ENCODE results near the gene FKBP11.
"Not testable (repeated sequence)": the region's sequence is repeated elsewhere in the genome, so short reads cannot be mapped to it uniquely, and the experiment has no call there.

DNA sequence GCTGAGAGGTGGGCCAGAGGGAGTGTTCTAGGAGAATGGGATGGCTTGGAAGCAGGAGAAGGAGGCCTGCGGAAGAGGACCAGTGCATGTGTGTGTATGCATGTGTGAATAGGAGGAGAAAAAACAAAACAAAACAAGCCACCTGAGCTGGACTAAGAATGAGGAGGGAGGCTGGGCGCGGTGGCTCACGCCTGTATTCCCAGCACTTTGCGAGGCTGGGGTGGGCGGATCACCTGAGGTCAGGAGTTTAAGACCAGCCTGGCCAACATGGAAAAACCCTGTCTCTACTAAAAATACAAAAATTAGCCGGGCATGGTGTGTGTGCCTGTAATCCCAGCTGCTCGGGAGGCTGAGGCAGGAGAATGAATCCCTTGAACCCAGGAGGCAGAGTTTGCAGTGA is 51.8 kb downstream of the FKBP11 start:
- TF ChIP-seq, protein P1, sequence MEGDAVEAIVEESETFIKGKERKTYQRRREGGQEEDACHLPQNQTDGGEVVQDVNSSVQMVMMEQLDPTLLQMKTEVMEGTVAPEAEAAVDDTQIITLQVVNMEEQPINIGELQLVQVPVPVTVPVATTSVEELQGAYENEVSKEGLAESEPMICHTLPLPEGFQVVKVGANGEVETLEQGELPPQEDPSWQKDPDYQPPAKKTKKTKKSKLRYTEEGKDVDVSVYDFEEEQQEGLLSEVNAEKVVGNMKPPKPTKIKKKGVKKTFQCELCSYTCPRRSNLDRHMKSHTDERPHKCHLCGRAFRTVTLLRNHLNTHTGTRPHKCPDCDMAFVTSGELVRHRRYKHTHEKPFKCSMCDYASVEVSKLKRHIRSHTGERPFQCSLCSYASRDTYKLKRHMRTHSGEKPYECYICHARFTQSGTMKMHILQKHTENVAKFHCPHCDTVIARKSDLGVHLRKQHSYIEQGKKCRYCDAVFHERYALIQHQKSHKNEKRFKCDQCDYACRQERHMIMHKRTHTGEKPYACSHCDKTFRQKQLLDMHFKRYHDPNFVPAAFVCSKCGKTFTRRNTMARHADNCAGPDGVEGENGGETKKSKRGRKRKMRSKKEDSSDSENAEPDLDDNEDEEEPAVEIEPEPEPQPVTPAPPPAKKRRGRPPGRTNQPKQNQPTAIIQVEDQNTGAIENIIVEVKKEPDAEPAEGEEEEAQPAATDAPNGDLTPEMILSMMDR (conservative IDR thresholded peaks at IDR 0.05; ENCODE audit: low read length) = not testable (repeated sequence)
- TF ChIP-seq EZH2phosphoT487 (IDR thresholded peaks at IDR 0.05; ENCODE audit: borderline replicate concordance) = not testable (repeated sequence)

All from Loucy (cell line).